ENCODE data around the gene RGS6.

- TF ChIP-seq CTCF (IDR thresholded peaks at IDR 0.05; ENCODE audit: low read length) = no peak
- TF ChIP-seq EZH2 (IDR thresholded peaks at IDR 0.05; ENCODE audit: borderline replicate concordance, low read length) = no peak
These were observed 620.0 kb downstream of the RGS6 start for GRCh38 chr14:72552236-72552635.

Data from OCI-LY1 (cell line).